Keratinocyte (primary cell): ENCODE measurements around the gene ACOT7.

Source experiments
- EZH2 ChIP-seq: IDR thresholded peaks from one replicate; pipeline ENCODE4 v1.6.1; 2012; ENCODE audit warnings: inconsistent platforms, mild to moderate bottlenecking, low read length, moderate library complexity
- TF ChIP-seq, protein P1 (sequence below), 3 experiments: IDR thresholded peaks in 1 of 3; conservative IDR thresholded peaks in 1 of 3; optimal IDR thresholded peaks in 1 of 3; 2 replicates in 2 of 3; 3 replicates in 1 of 3; pipeline versions ENCODE3 to v1.5.1; 2011; ENCODE audit warnings: low read length in 3 of 3, mild to moderate bottlenecking in 3 of 3, moderate library complexity in 2 of 3, control low read depth in 1 of 3, inconsistent platforms in 1 of 3; ENCODE audit not compliant: insufficient read depth in 2 of 3; ENCODE audit errors: extremely low read depth in 1 of 3

DNA sequence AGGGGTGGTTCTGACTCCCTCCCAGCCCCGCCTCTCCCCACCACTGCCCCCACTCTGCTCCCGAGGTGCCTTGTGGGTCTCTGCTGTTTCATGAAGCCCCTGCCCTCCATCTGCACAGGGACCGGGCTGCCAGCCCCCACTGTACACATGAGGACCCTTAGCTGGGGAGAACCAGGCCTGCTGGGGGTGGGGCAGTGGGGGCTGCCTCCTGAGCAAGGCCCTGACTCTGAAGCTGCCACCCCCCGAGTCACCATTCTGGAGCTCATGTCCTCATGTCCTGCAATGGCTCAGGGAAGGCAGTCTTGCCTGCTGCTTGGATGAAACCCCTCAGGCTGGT is 141.2 kb downstream of the ACOT7 start:
- TF ChIP-seq, protein P1, sequence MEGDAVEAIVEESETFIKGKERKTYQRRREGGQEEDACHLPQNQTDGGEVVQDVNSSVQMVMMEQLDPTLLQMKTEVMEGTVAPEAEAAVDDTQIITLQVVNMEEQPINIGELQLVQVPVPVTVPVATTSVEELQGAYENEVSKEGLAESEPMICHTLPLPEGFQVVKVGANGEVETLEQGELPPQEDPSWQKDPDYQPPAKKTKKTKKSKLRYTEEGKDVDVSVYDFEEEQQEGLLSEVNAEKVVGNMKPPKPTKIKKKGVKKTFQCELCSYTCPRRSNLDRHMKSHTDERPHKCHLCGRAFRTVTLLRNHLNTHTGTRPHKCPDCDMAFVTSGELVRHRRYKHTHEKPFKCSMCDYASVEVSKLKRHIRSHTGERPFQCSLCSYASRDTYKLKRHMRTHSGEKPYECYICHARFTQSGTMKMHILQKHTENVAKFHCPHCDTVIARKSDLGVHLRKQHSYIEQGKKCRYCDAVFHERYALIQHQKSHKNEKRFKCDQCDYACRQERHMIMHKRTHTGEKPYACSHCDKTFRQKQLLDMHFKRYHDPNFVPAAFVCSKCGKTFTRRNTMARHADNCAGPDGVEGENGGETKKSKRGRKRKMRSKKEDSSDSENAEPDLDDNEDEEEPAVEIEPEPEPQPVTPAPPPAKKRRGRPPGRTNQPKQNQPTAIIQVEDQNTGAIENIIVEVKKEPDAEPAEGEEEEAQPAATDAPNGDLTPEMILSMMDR (optimal IDR thresholded peaks at IDR 0.05 in 1 of 3, IDR thresholded peaks at IDR 0.05 in 1 of 3, conservative IDR thresholded peaks at IDR 0.05 in 1 of 3; ENCODE audit: extremely low read depth in 1 of 3, insufficient read depth in 2 of 3, low read length in 3 of 3), result no peak
- TF ChIP-seq EZH2, result no peak
